Karpas-422 (cell line): Measurements from ENCODE around the gene NDUFB10. TPM values are rescaled to one million over a fixed set of nuclear protein-coding genes. Genes with fewer than 3 reads are reported as not detected.

Source experiments
- DNase-seq: peaks from one replicate; pipeline ENCODE4 v3.0.0-alpha.2; 2015
- H2AFZ ChIP-seq: fragments of 200-600 bp; sonication (generic); 2 replicates; pipeline ENCODE4 v1.6.1; 2014; ENCODE audit warnings: antibody characterized with exemption, low read length, mixed read lengths
- H3K27ac ChIP-seq: fragments of 200-600 bp; sonication (generic); 2 replicates; pipeline ENCODE4 v1.5.1; 2014; ENCODE audit warnings: mild to moderate bottlenecking, low read length, moderate library complexity
- H3K27me3 ChIP-seq: fragments of 200-600 bp; sonication (generic); 2 replicates; pipeline ENCODE4 v1.6.1; 2014; ENCODE audit warnings: low read length, mixed read lengths
- H3K36me3 ChIP-seq: fragments of 200-600 bp; sonication (generic); 2 replicates; pipeline ENCODE4 v1.6.1; 2014; ENCODE audit warnings: low read length, mixed read lengths; ENCODE audit not compliant: insufficient read depth
- H3K4me1 ChIP-seq: fragments of 200-600 bp; sonication (generic); 2 replicates; pipeline ENCODE4 v1.6.1; 2014; ENCODE audit warnings: mild to moderate bottlenecking, low read length, mixed read lengths
- H3K4me2 ChIP-seq: fragments of 200-600 bp; sonication (generic); 2 replicates; pipeline ENCODE4 v1.6.1; 2014; ENCODE audit warnings: low read length, low read depth, mild to moderate bottlenecking; ENCODE audit not compliant: poor library complexity, severe bottlenecking
- H3K4me3 ChIP-seq: fragments of 200-600 bp; sonication (generic); 2 replicates; pipeline ENCODE4 v1.5.1; 2014; ENCODE audit warnings: mild to moderate bottlenecking, antibody characterized with exemption, low read length, mixed read lengths
- H3K79me2 ChIP-seq: fragments of 200-600 bp; sonication (generic); 2 replicates; pipeline ENCODE4 v1.6.1; 2014; ENCODE audit warnings: mild to moderate bottlenecking, low read length, mixed read lengths
- H3K9ac ChIP-seq: fragments of 200-600 bp; sonication (generic); 2 replicates; pipeline ENCODE4 v1.6.0; 2014; ENCODE audit warnings: low read length
- H3K9me2 ChIP-seq: fragments of 200-600 bp; sonication (generic), shearing (Covaris generic); replicated peaks from 2 replicates; pipeline ENCODE4 v1.6.0; 2014; ENCODE audit warnings: mild to moderate bottlenecking, low read length, moderate library complexity; ENCODE audit not compliant: insufficient read depth
- H3K9me3 ChIP-seq: fragments of 300-700, 200-600 bp; sonication (generic); 2 replicates; pipeline ENCODE4 v1.6.1; 2014; ENCODE audit warnings: low read length, mixed read lengths
- H4K20me1 ChIP-seq: fragments of 200-600 bp; sonication (generic); 2 replicates; pipeline ENCODE4 v1.6.1; 2014; ENCODE audit warnings: mild to moderate bottlenecking, antibody characterized with exemption, low read length, low read depth; ENCODE audit not compliant: insufficient read depth
- total RNA-seq: library from RNA; depleted of rRNA; stranded (reverse); fragments of >200 nt; shearing (Covaris generic); gene quantifications from 2 replicates; pipeline ENCODE4 v1.2.3, GENCODE V29; 2014; ENCODE audit warnings: low replicate concordance; rRNA removed

The NDUFB10 gene
- total RNA-seq, result 288 and 537 TPM in 2 replicates

DNA sequence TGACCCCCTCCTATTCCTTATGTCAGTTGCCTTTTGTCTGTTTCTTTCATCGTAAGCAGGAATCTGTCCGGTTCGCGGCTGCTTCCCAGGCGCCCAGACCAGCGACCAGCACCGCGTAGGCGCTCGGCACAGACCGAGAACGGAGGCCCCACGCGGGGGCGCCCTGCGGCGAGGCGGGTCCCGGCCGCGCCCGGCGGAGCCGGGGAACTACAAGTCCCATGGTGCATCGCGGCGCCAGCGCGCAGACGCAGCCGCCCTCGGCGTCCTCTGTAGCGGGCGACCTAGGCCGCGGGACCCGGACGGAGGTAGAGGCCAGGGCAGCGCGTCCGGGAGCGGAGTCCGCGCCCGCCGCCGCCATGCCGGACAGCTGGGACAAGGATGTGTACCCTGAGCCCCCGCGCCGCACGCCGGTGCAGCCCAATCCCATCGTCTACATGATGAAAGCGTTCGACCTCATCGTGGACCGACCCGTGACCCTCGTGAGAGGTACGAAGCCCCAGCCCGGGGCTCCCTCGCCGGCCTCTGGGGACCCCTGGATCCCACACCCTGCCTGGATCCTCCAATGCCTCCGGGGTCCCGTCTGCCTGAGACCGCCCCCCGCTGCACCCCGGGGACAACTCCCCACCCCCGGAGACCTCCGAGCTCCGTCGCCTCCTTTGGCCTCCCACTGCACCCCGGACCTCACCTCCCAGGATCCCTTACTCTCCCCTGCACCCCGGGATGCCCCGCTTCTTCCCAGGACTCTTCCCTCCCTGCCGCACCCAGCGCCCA lies at the start of gene NDUFB10:
Gene NDUFB10, plus strand, starts transcription at position 270 of the 771 bp plus-strand sequence. Its CDS starts 87 bp downstream, at position 357.
- peak within 1 kb of the TSS; percentile 72; the same call in 1 of the 2 replicates for H2AFZ ChIP-seq
- H3K27ac ChIP-seq, result peak within 1 kb of the TSS; percentile 94
- H3K36me3 ChIP-seq, result peaks cover 23% of the 10 kb centered on the region
- no peaks in the 10 kb centered on the region for H3K9me2 ChIP-seq
- H3K4me2 ChIP-seq, result peak within 1 kb of the TSS; percentile 97
- no peaks in the 10 kb centered on the region for H3K27me3 ChIP-seq
- H3K4me3 ChIP-seq, result peak within 1 kb of the TSS; percentile 80
- peaks cover 40% of the 10 kb centered on the region for H3K4me1 ChIP-seq
- no peaks in the 10 kb centered on the region for H3K9me3 ChIP-seq
- H4K20me1 ChIP-seq, result peaks cover 19% of the 10 kb centered on the region
- peak; percentile 96 for DNase-seq
- peak within 1 kb of the TSS; percentile 91 for H3K9ac ChIP-seq
- peaks cover 30% of the 10 kb centered on the region for H3K79me2 ChIP-seq

DNA sequence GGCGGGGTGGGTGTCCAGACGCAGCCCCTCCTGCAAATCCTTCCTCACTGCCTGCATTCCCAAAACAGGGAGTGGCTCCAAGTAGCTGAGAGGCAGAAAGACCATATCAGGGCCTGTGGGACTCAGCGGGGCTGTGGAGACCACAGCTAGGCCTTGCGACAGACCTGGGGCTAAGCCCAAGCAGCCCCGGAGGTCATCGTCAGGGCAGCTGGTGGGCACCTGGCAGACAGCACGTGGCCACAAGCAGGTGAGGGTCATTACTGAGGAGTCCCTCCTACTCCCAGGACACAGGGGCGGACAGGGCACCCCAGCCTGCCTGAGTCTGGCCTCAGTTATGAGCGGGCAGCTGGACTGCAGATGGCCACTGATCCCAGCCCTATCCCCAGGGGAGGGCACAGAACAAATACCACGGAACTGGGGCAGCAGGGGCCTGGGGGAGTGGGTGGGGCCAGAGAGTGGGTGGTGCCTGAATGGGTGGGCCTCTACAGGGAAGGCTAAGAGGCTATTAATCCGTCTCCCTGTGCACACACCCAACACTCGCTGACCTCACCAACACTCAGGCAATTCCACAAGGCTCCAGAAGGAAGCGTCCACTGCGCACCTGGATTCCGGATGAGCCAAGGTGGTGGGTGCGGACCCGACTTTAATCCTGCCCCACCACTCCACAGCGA lies 49.6 kb upstream of the NDUFB10 start:
- Histone ChIP-seq H3K36me3 (no peaks in the 10 kb centered on the region), H2AFZ (no peak overlapping the region), H4K20me1 (no peaks in the 10 kb centered on the region), H3K4me3 (no peak overlapping the region), H3K9me3 (no peaks in the 10 kb centered on the region), H3K9ac (no peak overlapping the region), H3K9me2 (no peaks in the 10 kb centered on the region), H3K27ac (no peak overlapping the region), H3K79me2 (no peaks in the 10 kb centered on the region), H3K4me1 (no peaks in the 10 kb centered on the region), H3K4me2 (no peak overlapping the region), H3K27me3 (no peaks in the 10 kb centered on the region)
- DNase-seq, result no peak

DNA sequence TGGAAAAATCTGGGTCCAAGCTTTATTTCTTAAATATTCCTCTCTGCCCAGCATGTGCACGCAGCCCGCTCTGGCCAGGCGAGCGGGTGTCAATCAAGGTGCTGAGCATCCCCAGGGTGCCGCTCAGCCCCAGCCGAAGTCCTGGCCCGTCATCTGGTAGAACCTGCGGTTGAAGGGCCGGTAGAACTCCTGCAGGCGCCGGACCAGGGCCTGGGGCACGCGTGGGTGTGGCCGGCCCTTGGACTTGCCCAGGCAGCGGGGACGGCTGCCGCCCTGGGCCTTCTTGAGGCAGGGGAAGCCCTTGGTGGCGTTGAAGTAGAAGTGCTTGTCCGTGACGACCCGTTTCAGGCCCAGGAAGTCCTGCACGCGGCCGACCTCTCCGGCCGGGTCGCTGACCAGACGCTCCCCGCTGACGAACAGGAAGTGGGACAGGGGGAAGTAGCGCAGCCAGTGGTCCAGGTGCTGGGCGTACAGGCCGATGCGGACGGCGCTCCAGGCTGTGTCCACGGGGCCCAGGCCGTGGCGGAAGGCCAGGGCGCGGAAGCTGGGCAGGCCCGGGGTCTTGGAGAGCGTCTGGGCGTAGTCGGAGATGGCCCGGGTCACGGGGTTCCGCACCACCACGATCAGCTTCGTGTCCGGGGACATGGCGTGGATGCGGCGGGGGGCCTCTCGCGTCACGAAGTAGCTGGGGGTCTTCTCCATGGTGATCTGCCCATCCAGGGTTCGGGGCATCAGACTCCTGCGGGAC lies 47.7 kb upstream of the NDUFB10 start:
- no peaks in the 10 kb centered on the region for H3K4me1 ChIP-seq
- H4K20me1 ChIP-seq, result no peaks in the 10 kb centered on the region
- no peak overlapping the region for H3K9ac ChIP-seq
- no peak overlapping the region for H2AFZ ChIP-seq
- no peak overlapping the region for H3K27ac ChIP-seq
- H3K79me2 ChIP-seq, result no peaks in the 10 kb centered on the region
- no peaks in the 10 kb centered on the region for H3K27me3 ChIP-seq
- no peak overlapping the region for H3K4me3 ChIP-seq
- H3K36me3 ChIP-seq, result no peaks in the 10 kb centered on the region
- no peaks in the 10 kb centered on the region for H3K9me3 ChIP-seq
- no peaks in the 10 kb centered on the region for H3K9me2 ChIP-seq
- DNase-seq, result no peak
- no peak overlapping the region for H3K4me2 ChIP-seq

DNA sequence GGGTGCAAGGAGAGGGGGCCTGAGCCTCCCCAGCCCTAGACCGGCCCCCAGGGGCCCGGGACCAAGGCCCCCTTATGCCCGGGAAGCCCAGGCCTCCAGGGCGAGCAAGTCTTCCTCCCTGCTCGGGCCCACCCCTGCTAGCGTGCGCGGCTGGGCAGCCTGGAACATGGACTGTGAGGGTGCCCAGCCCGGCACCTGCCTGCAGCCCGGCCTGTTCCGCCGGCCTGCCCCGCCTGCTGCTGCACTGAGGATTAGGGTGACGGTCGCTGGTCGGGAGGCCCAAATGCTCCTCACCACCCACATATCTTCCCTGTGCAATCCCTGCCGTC lies 47.2 kb upstream of the NDUFB10 start:
- no peak for DNase-seq

DNA sequence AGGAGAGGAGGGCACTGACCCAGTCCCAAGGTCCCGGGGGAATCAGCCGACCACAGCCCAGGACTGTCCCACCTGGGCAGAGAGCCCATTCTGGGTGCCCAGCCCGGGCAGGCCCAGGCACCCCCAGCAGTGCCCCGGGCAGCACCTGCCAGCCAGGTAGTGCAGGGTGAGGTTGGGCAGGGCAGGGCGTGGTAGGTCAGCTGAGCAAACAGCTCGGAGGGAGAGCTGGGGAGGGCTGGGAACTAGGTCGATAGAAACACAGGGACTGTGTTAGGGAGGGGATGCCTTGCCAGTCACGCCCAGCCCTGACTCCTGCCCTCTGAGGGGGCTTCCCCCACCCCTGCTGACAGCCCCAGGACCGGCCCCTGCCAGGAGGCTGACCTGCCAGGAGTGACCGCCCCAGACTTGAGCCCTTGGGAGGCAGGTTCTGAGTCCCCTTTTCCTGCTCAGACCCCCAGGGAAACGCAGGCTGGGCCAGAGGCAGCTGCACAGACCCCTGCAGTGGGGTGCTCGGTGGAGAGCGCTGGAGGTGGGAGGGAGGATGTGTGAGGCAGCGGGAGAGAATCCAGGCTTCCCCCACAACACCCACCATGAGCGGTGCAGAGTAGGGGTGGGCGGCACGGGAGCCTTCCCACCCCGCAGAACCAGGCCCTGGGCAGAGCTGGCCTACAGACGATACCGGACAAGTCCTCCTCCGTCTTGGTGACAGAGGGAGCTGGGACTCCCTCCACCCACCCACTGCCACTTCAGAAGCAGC lies 45.8 kb upstream of the NDUFB10 start:
- Histone ChIP-seq H4K20me1 (no peaks in the 10 kb centered on the region), H3K9me3 (no peaks in the 10 kb centered on the region), H3K9ac (no peak overlapping the region), H2AFZ (no peak overlapping the region), H3K4me3 (no peak overlapping the region), H3K9me2 (no peaks in the 10 kb centered on the region), H3K27ac (no peak overlapping the region), H3K36me3 (no peaks in the 10 kb centered on the region), H3K27me3 (no peaks in the 10 kb centered on the region), H3K4me2 (no peak overlapping the region), H3K79me2 (no peaks in the 10 kb centered on the region), H3K4me1 (no peaks in the 10 kb centered on the region)
- no peak for DNase-seq

More for the DNA sequence above, 47.2 kb upstream of the NDUFB10 start:
- Histone ChIP-seq H4K20me1 (no peaks in the 10 kb centered on the region), H3K9ac (no peak overlapping the region), H3K79me2 (no peaks in the 10 kb centered on the region), H3K4me2 (no peak overlapping the region), H3K9me2 (no peaks in the 10 kb centered on the region), H3K9me3 (no peaks in the 10 kb centered on the region), H3K4me3 (no peak overlapping the region), H3K36me3 (no peaks in the 10 kb centered on the region), H3K27ac (no peak overlapping the region), H3K27me3 (no peaks in the 10 kb centered on the region), H3K4me1 (no peaks in the 10 kb centered on the region), H2AFZ (no peak overlapping the region)

DNA sequence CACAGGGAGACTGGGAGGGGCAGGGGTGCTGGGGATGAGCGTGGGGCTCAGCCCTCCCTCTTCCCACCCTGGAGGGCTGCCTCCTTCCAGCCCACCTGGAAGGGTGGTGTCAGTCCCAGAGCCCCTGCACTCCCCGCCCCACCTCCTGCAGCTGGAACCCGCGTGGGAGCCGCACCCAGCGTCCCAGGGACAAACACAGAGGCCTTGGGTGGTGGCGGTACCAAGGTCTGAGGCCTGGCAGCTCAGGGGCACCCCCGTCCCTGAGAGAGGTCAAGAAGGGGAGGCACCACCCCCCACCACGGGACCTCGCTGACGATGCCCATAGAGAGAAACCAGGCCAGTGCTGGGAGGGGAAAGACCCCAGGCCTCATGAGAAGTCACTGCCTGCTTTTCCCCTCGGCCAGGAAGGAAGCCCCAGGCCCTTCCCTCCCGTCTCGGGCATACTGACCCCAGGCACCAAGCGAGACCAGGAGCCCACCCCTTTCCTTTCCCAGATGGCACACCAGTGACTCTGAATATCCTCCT lies 45.2 kb upstream of the NDUFB10 start:
- Histone ChIP-seq H2AFZ (no peak overlapping the region), H3K4me2 (no peak overlapping the region), H3K27me3 (no peaks in the 10 kb centered on the region), H3K36me3 (no peaks in the 10 kb centered on the region), H3K27ac (no peak overlapping the region), H3K9me3 (no peaks in the 10 kb centered on the region), H3K9me2 (no peaks in the 10 kb centered on the region), H3K4me1 (no peaks in the 10 kb centered on the region), H3K4me3 (no peak overlapping the region), H4K20me1 (no peaks in the 10 kb centered on the region), H3K9ac (no peak overlapping the region), H3K79me2 (no peaks in the 10 kb centered on the region)
- no peak for DNase-seq

DNA sequence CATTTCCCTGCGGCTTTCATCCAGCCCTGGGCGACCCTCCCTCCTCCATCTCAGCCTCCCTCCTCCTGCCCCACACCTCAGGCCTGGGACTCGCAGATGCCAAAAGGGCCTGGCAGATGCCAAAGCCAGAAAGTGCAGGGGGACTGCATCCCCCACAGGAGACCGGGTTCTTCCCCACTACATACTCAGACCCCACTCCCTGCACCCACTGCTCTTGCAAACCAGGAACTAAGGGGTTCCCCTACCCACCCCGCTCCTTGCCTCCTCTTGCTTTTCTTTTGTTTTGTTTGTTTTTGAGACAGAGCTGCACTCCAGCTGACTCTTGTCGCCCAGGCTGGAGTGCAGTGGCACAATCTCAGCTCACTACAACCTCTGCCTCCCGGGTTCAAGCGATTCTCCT lies 44.4 kb upstream of the NDUFB10 start:
- no peaks in the 10 kb centered on the region for H3K27me3 ChIP-seq
- DNase-seq, result no peak
- H3K4me1 ChIP-seq, result no peaks in the 10 kb centered on the region
- H3K4me2 ChIP-seq, result no peak overlapping the region
- H3K9me2 ChIP-seq, result no peaks in the 10 kb centered on the region
- H3K9me3 ChIP-seq, result no peaks in the 10 kb centered on the region
- H3K4me3 ChIP-seq, result no peak overlapping the region
- H2AFZ ChIP-seq, result no peak overlapping the region
- no peaks in the 10 kb centered on the region for H4K20me1 ChIP-seq
- no peaks in the 10 kb centered on the region for H3K79me2 ChIP-seq
- no peak overlapping the region for H3K27ac ChIP-seq
- H3K36me3 ChIP-seq, result no peaks in the 10 kb centered on the region
- H3K9ac ChIP-seq, result no peak overlapping the region
